Mammary epithelial cell (primary cell): ENCODE measurements around the gene GGT6.

Source experiments
- CTCF ChIP-seq, 2 donors: IDR thresholded peaks in 1 of 2; conservative IDR thresholded peaks in 1 of 2; 2 replicates each; pipeline ENCODE4 v1.5.1; 2011 to 2012; ENCODE audit warnings: inconsistent platforms in 2 of 2, low read length in 2 of 2, mild to moderate bottlenecking in 2 of 2, control low read depth in 1 of 2, low read depth in 1 of 2; ENCODE audit not compliant: insufficient read depth in 1 of 2; ENCODE audit errors: extremely low read depth in 1 of 2
- EZH2 ChIP-seq: IDR thresholded peaks from 2 replicates; pipeline ENCODE4 v1.6.1; 2012; ENCODE audit warnings: low read length, inconsistent platforms, borderline replicate concordance

- TF ChIP-seq CTCF (conservative IDR thresholded peaks at IDR 0.05 in 1 of 2, IDR thresholded peaks at IDR 0.05 in 1 of 2; ENCODE audit: extremely low read depth in 1 of 2, insufficient read depth in 1 of 2, low read depth in 1 of 2, low read length in 2 of 2) (no peak), EZH2 (no peak)
Measured at GRCh38 chr17:4559966-4560365, 411 bp downstream of the GGT6 start.
